Left renal cortex interstitium (tissue), 4 donors: ENCODE data around the gene L3MBTL3. TPM values are rescaled to one million over a fixed set of nuclear protein-coding genes. Genes with fewer than 3 reads are reported as not detected.
"Not testable (repeated sequence)": the region's sequence is repeated elsewhere in the genome, so short reads cannot be mapped to it uniquely, and the experiment has no call there.

Experiments used
- DNase-seq, 4 donors: peaks; one replicate each; pipeline ENCODE4 v3.0.0-alpha.2; 2013; ENCODE audit warnings: low read depth in 4 of 4, low spot score in 2 of 4, missing footprints in 1 of 4
- polyA plus RNA-seq, 4 donors: library from polyadenylated mRNA; unstranded; fragments of 120-200 nt; gene quantifications; one replicate each; pipeline ENCODE4 v1.2.1, GENCODE V29; 2013; ENCODE audit not compliant: insufficient read length in 4 of 4

Gene L3MBTL3
- polyA plus RNA-seq, 4 donors, result 14.8 to 28.8 (median 20.7) TPM

DNA sequence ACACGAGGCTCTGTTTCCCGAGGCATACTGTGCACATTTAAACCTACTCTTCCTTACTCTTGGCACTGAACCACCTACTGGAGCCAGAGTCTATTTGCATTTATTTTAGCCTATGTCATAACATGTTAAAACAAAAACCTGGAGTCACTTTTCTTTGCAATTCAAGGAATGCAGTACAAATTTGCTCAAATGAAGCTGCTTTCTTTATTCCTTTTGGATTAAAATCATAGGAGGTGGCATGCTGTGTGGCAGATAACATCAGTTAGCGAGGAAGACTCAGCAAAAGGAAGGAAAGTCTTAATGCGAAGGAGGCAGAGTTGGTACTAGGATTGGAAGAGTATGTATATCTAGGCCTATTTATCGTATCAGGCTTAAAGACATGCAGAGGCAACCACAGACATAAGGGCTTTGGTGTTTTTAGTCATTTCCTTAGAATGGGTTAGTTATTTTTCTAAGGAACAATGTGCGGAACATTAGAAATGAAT lies 111.4 kb downstream of the L3MBTL3 start:
- no peak for DNase-seq

DNA sequence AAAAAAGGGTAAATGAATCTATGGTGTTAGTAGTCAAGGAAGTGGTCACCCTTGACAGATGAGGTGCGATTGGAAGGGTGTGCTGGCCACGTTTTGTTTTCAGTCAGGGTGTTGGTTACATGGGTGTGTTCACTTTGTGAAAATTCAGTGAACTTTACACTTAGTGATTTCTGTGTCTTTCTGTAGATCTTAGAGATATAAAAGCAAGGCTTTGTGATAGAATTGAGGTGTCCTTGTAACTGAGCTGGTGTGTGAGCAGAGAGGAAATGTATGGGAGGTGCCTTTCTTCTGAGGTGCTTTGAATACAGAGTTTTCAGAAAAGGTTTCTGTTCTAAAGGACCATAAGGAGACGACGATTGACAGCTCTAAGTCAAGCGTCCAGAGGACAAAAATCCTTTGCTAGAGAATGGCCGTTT lies 113.9 kb downstream of the L3MBTL3 start:
- DNase-seq, result no peak

DNA sequence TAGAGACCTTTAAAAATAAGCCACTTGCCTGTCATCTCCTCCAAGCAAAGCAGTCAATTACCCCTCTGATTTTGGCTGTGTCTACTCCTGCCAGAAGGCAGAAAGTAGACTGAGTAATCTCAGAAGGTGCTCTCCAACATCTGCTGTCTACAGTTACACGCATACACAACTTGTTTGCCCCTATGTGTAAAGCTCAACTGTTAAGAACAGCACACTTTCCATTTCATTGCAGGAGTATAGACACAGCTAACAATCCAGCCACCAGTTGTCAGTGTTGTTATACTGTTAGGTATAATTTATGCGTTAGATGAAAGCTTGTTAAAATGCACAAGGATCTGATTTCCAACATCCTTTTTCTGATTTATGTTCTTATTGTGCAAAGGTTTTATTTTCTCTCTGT lies 116.2 kb downstream of the L3MBTL3 start:
- DNase-seq, result no peak

DNA sequence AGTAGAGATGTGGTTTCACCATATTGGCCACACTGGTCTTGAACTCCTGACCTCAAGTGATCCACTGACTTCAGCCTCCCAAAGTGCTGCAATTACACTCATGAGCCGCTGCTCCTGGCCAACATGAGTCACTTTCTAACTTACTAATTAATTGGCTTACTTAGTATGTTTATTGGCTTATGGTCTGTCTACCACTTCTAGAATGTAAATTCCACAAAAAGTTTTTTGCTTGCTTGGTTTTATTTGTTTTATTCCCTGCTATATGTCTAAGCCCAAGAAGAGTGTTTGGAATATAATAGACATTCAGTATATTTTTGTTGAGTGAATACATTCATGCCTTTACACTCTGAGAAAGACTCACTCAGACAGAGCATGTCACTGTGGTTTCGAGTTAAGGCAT lies 118.4 kb downstream of the L3MBTL3 start:
- DNase-seq, result no peak

DNA sequence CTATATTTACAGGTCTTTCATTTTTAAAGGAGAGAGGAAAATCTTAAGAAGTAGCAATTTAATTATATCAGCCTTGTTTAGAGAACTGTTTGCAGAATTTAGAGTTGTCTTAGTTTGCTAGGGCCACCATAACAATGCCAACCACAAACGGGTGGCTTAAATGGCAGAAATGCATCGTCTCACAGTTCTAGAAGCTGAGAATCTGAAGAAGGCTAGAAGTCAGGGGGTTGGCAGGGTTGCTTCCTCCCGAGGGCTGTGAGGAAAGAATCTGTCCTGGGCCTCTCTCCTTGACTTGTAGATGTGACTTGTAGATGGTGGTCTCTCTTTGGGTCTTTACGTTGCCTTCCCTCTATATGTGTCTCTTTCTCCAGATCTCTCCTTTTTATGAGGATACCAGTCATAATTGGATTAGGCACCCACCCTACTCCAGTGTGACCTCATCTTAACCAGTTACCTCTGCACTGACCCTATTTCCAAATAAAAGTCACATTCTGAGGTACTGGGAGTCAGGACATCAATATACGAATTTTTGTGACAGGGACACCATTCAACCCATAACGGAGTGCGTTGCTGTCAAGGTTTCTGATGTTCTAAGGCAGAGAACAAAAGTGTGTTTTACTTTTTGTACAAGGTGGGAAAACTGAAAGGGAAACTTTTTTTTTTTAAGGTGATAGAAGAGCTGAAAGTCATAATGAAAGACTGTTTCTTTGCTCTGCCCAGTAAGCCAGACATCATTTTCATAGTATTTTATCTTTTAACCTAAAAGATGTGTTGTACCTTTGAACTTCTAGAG lies 119.9 kb downstream of the L3MBTL3 start:
- DNase-seq, result no peak

DNA sequence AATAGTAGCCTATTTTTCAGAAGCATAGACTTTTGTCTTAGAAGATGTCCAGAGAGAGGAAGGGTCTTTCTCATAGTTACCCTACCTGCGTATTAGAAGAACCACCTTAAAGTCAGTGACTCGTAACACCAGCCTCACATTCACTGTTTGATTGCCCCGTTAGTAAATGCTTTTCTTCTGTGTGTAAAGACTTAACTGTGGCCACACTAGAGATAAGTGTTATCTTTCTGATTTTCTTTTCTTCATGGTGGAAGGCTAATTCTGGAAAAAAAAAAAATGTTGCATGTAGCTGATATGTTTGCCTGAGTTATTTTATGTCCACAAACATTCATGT lies 120.5 kb downstream of the L3MBTL3 start:
- no peak for DNase-seq

DNA sequence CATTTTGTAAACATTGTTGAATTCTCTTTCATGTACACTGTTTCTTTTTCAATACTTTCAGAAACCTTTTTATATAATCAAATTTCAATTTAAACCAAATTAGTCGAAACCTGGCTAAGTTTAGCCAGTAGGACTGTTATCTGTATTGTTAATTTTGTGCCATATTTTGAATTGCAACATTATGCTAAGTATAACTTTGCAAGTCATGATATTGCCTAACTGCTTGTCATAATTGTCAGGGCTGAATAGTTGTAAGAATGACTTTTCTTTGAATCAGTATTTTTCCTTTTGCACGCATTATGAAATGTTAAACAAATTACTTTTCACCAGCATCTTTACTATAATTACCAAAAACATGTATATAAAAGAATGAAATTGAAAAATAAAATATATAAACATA lies 121.7 kb downstream of the L3MBTL3 start:
- no peak for DNase-seq

DNA sequence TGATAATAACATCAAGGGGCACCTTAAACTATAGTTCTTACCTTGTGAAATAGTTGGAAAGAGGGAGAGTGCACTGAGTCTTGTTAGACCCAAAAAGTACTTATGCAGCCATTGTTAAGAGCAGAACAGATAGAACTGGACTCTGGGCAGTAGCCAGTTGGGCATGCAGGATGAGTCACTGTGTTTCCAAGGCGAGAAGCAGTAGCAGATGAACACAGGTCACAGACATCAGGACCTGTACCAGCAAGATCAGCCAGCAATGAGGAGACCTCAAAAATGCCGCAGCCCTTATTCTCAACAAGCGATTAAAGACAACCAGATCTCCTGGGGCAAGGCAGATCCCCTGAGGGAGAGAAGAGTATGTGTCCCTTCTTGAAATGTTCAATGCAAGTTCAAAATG lies 125.3 kb downstream of the L3MBTL3 start:
- DNase-seq, result no peak

DNA sequence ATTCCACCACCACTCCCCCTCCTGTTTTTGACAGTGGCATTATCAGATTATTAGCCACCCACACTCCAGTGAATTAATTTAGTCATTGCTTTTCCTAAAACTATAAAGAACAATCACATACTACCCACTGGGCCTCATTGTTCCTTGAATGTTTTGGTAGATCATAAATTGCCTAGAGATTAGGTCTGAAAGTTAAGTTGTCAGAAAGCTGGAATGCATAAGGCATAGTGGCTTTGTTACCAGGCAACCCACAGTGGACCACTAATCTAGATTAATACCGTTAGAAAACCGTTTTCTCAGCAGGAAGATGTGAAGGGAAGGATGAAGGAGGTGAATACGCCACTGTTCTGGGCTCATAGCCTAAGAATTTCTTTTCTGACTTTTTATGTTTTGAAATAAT lies 128.7 kb downstream of the L3MBTL3 start:
- DNase-seq, result no peak

DNA sequence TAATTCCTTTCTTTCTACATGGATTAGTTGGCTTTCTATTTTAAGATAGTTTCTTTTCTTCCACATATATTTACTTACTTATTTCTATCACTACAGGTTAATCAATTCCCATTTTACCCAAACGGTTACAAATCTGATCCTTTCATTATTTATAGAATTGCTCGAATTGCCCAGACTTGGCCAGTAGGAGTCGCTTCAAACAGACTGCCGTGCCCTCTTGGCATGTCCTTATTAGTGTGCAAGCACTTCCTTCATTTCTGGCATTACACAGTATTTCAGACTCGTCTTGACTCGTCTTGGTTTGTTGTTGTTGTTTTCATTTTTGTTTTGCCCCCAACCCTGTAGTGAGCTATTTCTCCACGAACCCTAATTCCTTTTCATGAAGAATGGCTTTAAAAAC lies 129.8 kb downstream of the L3MBTL3 start:
- no peak for DNase-seq

DNA sequence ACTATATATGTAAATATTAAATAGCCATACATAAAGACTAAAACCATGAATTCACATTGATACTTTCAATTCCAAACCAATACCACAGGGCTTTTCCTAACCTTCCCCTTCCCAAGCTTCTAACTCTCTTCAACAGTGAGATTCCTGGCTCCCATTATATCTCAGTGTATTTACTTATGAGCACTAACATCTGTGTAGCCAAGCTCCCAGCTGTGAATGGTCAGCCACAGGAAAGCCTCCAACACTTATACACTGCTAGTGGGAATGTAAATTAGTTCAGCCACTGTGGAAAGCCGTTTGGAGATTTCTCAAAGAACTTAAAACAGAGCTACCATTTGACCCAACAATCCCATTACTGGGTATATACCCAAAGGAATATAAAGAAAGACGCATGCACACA lies 130.6 kb downstream of the L3MBTL3 start:
- not testable (repeated sequence) for DNase-seq

DNA sequence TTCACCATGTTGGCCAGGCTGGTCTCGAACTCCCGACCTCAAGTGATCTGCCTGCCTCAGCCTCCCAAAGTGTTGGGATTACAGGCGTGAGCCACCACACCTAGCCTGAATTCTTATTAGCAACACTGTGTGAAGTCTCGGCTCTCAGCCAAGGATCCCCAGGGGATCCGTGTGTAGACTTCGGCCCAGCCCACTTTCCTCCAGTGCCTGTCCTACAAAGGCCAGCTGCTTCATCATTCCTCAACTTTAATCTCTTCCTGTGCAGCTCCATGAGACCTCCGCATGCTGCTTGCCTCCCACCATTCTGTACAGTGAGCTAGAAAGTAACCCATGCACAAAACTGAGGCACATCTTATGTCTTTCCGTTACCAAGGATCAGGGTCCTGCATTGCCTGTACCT lies 132.5 kb downstream of the L3MBTL3 start:
- DNase-seq, result no peak

DNA sequence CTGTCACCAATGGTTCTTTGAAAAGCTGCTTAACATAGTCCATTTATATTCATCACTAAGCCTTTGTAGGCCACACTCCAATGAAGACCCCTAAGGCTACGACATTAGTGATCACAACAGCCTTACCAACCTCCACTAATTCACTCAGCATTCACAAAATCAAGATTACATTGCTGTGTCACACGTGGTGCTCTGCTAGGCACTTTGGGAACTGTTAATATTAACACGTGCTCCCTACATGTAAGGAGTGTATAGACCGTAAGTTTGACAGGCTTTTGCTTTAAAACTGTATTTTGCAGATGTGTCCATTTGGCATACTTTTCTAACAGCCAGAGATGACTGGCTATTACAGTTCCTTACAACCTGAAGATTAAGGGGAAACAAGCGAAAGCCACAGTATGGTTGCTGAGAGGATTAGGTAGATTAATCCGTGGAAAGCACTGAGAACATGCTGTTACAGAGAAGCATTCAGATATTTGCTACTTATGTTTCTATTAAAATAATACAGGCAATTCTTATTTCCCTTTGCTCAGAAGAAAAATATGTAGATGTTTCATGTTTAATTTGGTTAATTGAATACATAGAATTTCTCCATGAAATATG lies 134.6 kb downstream of the L3MBTL3 start:
- no peak for DNase-seq

DNA sequence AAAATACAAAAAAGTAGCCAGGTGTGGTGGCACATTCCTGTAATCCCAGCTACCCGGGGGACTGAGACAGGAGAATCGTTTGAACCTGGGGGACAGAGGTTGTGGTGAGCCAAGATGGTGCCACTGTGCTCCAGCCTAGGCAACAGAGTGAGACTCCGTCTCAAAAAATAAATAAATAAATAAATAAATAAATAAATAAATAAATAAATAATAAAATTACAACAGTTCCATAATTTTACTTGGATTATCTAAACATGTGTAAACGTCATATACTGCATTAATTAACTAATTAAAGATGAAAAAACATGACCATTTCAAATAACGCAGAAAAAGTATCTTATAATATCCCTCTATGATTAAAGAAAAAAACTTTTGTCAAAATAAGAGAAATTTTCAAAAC lies 138.5 kb downstream of the L3MBTL3 start:
- DNase-seq, result no peak

DNA sequence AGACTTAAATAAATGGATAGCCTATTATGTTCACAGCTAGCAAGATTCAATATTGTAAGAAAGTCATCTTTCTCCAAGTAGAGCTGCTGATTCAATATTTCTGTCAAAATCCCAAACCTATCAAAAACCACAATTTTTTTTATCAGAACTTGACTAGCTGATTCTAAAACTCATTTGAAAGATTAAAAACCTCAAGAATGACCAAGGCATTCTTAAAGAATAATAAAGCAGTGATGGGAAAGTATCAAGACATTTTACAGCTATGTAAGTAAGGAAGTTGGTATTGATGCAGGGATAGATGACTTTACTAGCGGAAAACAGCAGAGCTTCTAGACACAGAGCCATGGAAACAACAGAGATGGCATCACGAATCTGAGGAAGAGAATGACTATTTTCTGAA lies 139.7 kb downstream of the L3MBTL3 start:
- no peak for DNase-seq

DNA sequence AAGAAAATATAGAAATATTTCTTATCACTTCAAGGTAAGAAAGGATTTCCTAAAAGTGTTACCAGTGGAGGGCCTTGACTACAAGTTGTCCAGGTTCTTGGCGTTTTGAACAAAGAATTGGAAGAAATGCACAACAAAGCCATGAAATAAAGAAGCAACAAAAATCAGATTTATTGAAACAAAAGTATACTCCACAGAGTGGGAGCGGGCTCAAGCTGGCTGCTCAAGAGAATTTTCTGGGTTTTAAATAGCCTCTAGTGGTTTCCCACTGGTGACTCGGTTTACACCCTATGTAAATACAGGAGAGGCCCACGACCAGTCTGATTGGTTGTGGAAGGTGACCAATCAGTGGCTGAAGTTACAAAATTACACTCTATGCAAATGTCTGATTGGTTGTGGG lies 140.2 kb downstream of the L3MBTL3 start:
- DNase-seq, result no peak

DNA sequence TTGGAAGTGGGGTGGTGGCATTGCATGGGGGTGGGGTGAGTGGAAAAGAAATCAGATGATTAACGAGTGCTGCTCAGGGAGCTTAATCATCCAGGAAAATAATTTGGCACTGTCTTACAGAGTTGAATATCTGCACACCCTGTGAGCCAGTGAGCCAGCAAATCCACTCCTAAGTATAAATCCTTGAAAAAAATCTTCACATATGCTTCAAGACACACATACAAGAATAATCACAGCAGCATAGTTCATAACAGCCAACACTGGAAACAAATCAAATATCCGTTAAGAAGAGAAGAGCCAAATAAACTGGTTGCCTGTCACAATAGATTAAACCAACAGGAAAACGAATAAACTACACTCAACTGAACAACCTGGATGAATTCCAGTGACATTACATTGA lies 141.6 kb downstream of the L3MBTL3 start:
- no peak for DNase-seq

DNA sequence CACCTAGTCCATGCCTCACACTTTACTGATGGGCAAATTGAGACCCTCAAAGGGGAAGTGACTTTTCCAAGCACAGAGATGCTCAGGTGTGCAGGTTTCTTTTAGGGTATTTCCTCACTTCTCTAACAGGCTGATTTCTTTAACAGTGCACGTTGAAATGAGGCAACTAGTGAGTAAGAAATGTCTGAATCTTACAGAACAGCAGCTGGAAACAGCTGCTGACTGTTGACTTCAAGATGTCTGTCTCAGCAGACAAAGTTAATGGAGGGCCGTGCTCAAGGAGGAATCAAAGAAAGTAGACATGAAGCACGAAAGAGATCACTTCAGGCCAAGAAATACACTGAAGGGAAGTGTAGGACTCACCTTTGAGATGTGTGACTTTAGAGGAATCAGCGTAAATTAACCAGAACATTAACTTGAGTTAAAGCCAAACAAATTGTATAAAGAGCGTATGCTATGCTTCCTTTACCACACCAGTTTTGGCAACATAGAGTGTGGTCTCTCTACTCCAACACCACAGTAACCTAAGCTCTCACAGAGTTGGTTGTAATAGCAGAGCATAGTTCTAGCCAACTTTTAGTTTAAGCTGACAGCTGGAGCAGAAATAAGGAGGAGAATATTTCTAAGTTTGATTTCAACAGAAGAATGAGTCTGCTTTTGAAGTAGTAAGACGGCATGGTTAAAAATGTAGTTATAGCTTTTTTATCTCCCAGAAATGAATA lies 143.5 kb downstream of the L3MBTL3 start:
- DNase-seq, result peak; percentile 15 to 41 (median 29)

DNA sequence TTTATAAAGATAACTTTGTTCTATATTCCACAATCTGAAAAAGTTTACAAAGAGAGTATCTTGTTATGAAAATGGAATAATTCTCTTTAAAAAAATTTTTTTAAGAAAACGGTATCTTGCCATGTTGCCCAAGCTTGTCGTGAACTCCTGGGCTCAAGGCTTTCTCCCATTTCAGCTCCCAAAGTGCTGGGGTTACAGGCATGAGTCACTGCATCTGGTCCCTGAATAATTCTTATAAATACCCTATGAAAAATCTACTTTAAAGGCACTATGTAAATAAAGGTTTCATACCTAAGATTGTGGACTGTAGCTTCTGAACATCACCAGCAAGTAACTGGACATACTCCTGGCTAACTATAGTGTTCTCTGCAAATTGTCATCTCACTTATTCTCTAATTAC lies 144.0 kb downstream of the L3MBTL3 start:
- no peak for DNase-seq

DNA sequence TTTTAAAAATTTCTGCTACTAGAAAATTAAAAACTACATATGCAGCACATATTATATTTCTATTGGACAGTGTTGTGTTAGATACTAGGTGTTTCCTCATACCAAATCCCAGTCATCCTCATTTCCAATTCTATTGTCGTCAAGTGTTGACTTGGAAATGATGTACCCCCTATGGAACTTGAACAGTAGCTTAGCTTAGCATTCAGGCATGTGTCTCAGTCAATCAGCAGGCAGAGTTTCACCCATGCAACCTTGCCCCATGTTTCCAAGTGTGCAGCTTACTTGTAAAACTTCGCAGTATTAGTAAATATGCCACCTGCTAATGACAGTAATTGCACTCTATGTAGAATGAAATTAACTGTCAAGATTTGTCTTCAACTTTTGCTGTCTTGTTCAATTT lies 144.9 kb downstream of the L3MBTL3 start:
- no peak for DNase-seq

DNA sequence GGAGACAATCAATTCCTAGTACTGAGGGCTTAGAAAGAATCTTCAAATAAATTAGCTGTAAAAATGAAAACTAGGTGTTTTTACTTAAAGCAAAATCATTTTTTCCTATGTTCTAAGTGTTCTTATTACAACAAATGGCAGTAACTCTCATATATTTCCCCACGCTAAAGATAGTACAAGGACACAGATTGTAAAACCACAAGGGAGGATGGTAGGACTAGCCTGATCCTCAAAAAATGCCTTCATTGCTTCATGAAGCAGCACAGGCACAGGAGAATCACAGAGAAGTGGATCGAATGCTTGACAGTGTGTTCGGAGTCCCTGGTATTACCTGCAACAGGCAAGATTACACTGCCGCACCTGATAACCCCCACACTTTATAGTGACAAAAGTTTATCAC lies 145.9 kb downstream of the L3MBTL3 start:
- DNase-seq, result no peak

DNA sequence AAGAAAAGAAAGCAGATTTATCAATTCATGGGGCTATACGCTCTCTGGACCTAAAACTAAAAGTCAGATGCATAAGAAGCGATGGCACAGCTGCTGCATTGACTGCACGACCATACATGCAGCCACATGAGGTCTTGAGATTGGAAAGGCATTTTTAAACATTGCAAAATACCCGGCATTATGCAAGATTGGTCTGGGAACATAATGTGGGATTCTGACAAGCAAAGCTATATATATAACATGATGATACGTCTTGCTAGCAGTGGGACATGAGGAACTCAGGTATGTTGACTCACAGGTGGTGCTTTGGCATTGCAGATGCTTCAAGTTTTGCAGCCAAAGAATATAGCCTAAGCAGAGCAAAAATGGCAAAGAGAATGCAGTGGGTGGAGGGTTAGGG lies 149.3 kb downstream of the L3MBTL3 start:
- no peak for DNase-seq
